OCI-LY3 (cell line): ENCODE results near the gene NDUFA6.
"Not testable (repeated sequence)": the region's sequence is repeated elsewhere in the genome, so short reads cannot be mapped to it uniquely, and the experiment has no call there.

ENCODE experiments used
- H2AFZ ChIP-seq: fragments of 200-600, 300-600 bp; shearing (Covaris generic); 2 replicates; pipeline ENCODE4 v1.6.0; 2014; ENCODE audit warnings: antibody characterized with exemption, low read depth, low read length
- H3K27ac ChIP-seq: fragments of 200-600, 300-600 bp; sonication (generic); 2 replicates; pipeline ENCODE4 v1.5.1; 2014; ENCODE audit warnings: mild to moderate bottlenecking, low read length, moderate library complexity, mixed read lengths
- H3K27me3 ChIP-seq: fragments of 200-600, 300-600 bp; sonication (generic); 2 replicates; pipeline ENCODE4 v1.6.1; 2014; ENCODE audit warnings: low read depth, low read length, mixed read lengths
- H3K36me3 ChIP-seq: fragments of 200-600, 300-600 bp; sonication (generic); replicated peaks from 2 replicates; pipeline ENCODE3; 2014; ENCODE audit warnings: low read depth, low read length, mixed read lengths
- H3K4me1 ChIP-seq: fragments of 300-600, 200-600 bp; sonication (generic); 2 replicates; pipeline ENCODE4 v1.6.1; 2014; ENCODE audit warnings: low read length, mixed read lengths
- H3K4me2 ChIP-seq: fragments of 200-600, 300-600 bp; sonication (generic); 2 replicates; pipeline ENCODE4 v1.6.1; 2014; ENCODE audit warnings: low read length, mixed read lengths
- H3K4me3 ChIP-seq: fragments of 300-600, 200-600 bp; sonication (generic); 2 replicates; pipeline ENCODE4 v1.5.1; 2014; ENCODE audit warnings: antibody characterized with exemption, mild to moderate bottlenecking, low read length, moderate library complexity
- H3K79me2 ChIP-seq: fragments of 300-600, 200-600 bp; shearing (Covaris generic); 2 replicates; pipeline ENCODE4 v1.6.1; 2014; ENCODE audit warnings: mild to moderate bottlenecking, low read length, mixed read lengths
- H3K9ac ChIP-seq: fragments of 300-600, 200-600 bp; shearing (Covaris generic); 2 replicates; pipeline ENCODE4 v1.6.0; 2014; ENCODE audit warnings: mild to moderate bottlenecking, low read length, moderate library complexity
- H3K9me3 ChIP-seq: fragments of 200-600, 300-600 bp; shearing (Covaris generic); 2 replicates; pipeline ENCODE4 v1.6.1; 2014; ENCODE audit warnings: low read length, mixed read lengths; ENCODE audit not compliant: insufficient read depth
- H4K20me1 ChIP-seq: fragments of 200-600, 300-600 bp; sonication (generic); 2 replicates; pipeline ENCODE4 v1.6.1; 2016; ENCODE audit warnings: low read length, mixed read lengths; ENCODE audit not compliant: insufficient read depth
- CTCF ChIP-seq: fragments of 200-600, 300-600 bp; sonication (generic); IDR thresholded peaks from 2 replicates; pipeline ENCODE4 v1.5.1; 2014; ENCODE audit warnings: antibody characterized with exemption, low read length, low read depth
- EZH2phosphoT487 ChIP-seq: fragments of 200-600 bp; shearing (Covaris generic); IDR thresholded peaks from 2 replicates; pipeline ENCODE4 v1.6.1; 2018; ENCODE audit warnings: antibody characterized with exemption, mixed run types, low read depth

The NDUFA6 gene

GRCh38 chr22:42073621-42074041 lies 16.9 kb downstream of the NDUFA6 start:
- no peaks in the 10 kb centered on the region for H4K20me1 ChIP-seq
- H3K79me2 ChIP-seq = peaks cover 18% of the 10 kb centered on the region
- H3K27me3 ChIP-seq = no peaks in the 10 kb centered on the region
- H3K4me3 ChIP-seq = no peak overlapping the region
- H2AFZ ChIP-seq = no peak overlapping the region
- peaks cover 6% of the 10 kb centered on the region for H3K36me3 ChIP-seq
- H3K4me2 ChIP-seq = no peak overlapping the region
- no peak overlapping the region for H3K9ac ChIP-seq
- H3K27ac ChIP-seq = no peak overlapping the region
- no peak for TF ChIP-seq CTCF
- no peak for TF ChIP-seq EZH2phosphoT487
- no peaks in the 10 kb centered on the region for H3K9me3 ChIP-seq
- H3K4me1 ChIP-seq = peaks cover 21% of the 10 kb centered on the region

GRCh38 chr22:42072606-42073330 lies 17.8 kb downstream of the NDUFA6 start:
- no peak overlapping the region for H3K4me2 ChIP-seq
- no peaks in the 10 kb centered on the region for H3K9me3 ChIP-seq
- H3K4me1 ChIP-seq = peaks cover 16% of the 10 kb centered on the region
- H3K4me3 ChIP-seq = no peak overlapping the region
- no peak overlapping the region for H3K27ac ChIP-seq
- no peak for TF ChIP-seq EZH2phosphoT487
- TF ChIP-seq CTCF = no peak
- peaks cover 14% of the 10 kb centered on the region for H3K36me3 ChIP-seq
- no peaks in the 10 kb centered on the region for H4K20me1 ChIP-seq
- H3K9ac ChIP-seq = no peak overlapping the region
- H3K79me2 ChIP-seq = peaks cover 19% of the 10 kb centered on the region
- H3K27me3 ChIP-seq = no peaks in the 10 kb centered on the region
- no peak overlapping the region for H2AFZ ChIP-seq

GRCh38 chr22:42071508-42071907 lies 19.1 kb downstream of the NDUFA6 start:
- peak overlapping the region; percentile 82 for H3K4me3 ChIP-seq
- H3K79me2 ChIP-seq = peaks cover 19% of the 10 kb centered on the region
- H3K9ac ChIP-seq = peak overlapping the region; percentile 85; the same call in 1 of the 2 replicates
- not testable (repeated sequence) for H2AFZ ChIP-seq, H3K27ac ChIP-seq, H3K27me3 ChIP-seq, H4K20me1 ChIP-seq, H3K9me3 ChIP-seq
- peak overlapping the region; percentile 96 for H3K4me2 ChIP-seq
- H3K36me3 ChIP-seq = peaks cover 27% of the 10 kb centered on the region
- peaks cover 16% of the 10 kb centered on the region for H3K4me1 ChIP-seq

GRCh38 chr22:42070517-42071422 lies 19.8 kb downstream of the NDUFA6 start, which contains the start of gene NAGA:
NAGA (minus strand) TSS chr22:42070812; CDS start chr22:42070297, 515 bp downstream.
- H3K4me1 ChIP-seq = peaks cover 16% of the 10 kb centered on the region
- peaks cover 34% of the 10 kb centered on the region for H3K36me3 ChIP-seq
- peak within 1 kb of the TSS; percentile 85 for H2AFZ ChIP-seq
- H3K4me2 ChIP-seq = peak within 1 kb of the TSS; percentile 96
- peak within 1 kb of the TSS; percentile 82 for H3K4me3 ChIP-seq
- peak within 1 kb of the TSS; percentile 85 for H3K9ac ChIP-seq
- H4K20me1 ChIP-seq = no peaks in the 10 kb centered on the region
- H3K27ac ChIP-seq = peak within 1 kb of the TSS; percentile 79
- no peak for TF ChIP-seq CTCF
- no peak for TF ChIP-seq EZH2phosphoT487
- H3K9me3 ChIP-seq = no peaks in the 10 kb centered on the region
- H3K27me3 ChIP-seq = no peaks in the 10 kb centered on the region
- H3K79me2 ChIP-seq = peaks cover 19% of the 10 kb centered on the region
